ENCODE results near the gene ZNF317.

Gene ZNF317

GRCh38 chr19:9140159-9140874 is at the start of gene ZNF317:
Gene ZNF317, plus strand, starts transcription at chr19:9140397. Its CDS starts 15,620 bp downstream, at chr19:9156017.
- DNase-seq: peak; percentile 94

GRCh38 chr19:9107375-9107774 is 32.8 kb upstream of the ZNF317 start, which contains the start of gene OR7G2:
Gene OR7G2, minus strand, starts transcription at chr19:9107475. Its CDS starts 4,232 bp downstream, at chr19:9103243.
- no peak for DNase-seq

- no peak for DNase-seq
Observed at GRCh38 chr19:9109959-9110358, 30.2 kb upstream of the ZNF317 start.

GRCh38 chr19:9115307-9115813 is 24.8 kb upstream of the ZNF317 start, which contains the start of gene OR7G1:
Gene OR7G1, minus strand, starts transcription at chr19:9115763. Its CDS starts 0 bp downstream, at chr19:9115763.
- DNase-seq: no peak

GRCh38 chr19:9116547-9116946 is 23.6 kb upstream of the ZNF317 start:
- DNase-seq: no peak

GRCh38 chr19:9126900-9127405 is 13.2 kb upstream of the ZNF317 start, which contains the start of gene OR7G3:
Gene OR7G3, minus strand, starts transcription at chr19:9126950. Its CDS starts 0 bp downstream, at chr19:9126950.
- DNase-seq: no peak

GRCh38 chr19:9128171-9128570 is 12.0 kb upstream of the ZNF317 start:
- DNase-seq: no peak

- DNase-seq: no peak
Observed at GRCh38 chr19:9130965-9131364, 9.2 kb upstream of the ZNF317 start.

- DNase-seq: no peak
Observed at GRCh38 chr19:9132422-9132821, 7.8 kb upstream of the ZNF317 start.

- DNase-seq: no peak
Observed at GRCh38 chr19:9139609-9140158, 513 bp upstream of the ZNF317 start.

- DNase-seq: no peak
Observed at GRCh38 chr19:9144920-9145319, 4.7 kb downstream of the ZNF317 start.

GRCh38 chr19:9146882-9147281 is 6.7 kb downstream of the ZNF317 start:
- no peak for DNase-seq

- no peak for DNase-seq
Observed at GRCh38 chr19:9148697-9149096, 8.5 kb downstream of the ZNF317 start.

- no peak for DNase-seq
Observed at GRCh38 chr19:9149997-9150396, 9.8 kb downstream of the ZNF317 start.

- DNase-seq: no peak
Observed at GRCh38 chr19:9150650-9151049, 10.5 kb downstream of the ZNF317 start.

- no peak for DNase-seq
Observed at GRCh38 chr19:9151367-9151766, 11.2 kb downstream of the ZNF317 start.

GRCh38 chr19:9155591-9155990 is 15.4 kb downstream of the ZNF317 start:
- DNase-seq: no peak

- DNase-seq: no peak
Observed at GRCh38 chr19:9156304-9156703, 16.1 kb downstream of the ZNF317 start.

GRCh38 chr19:9159891-9160290 is 19.7 kb downstream of the ZNF317 start:
- DNase-seq: no peak

- no peak for DNase-seq
Observed at GRCh38 chr19:9161427-9161826, 21.2 kb downstream of the ZNF317 start.

GRCh38 chr19:9165261-9165660 is 25.1 kb downstream of the ZNF317 start:
- DNase-seq: no peak

- DNase-seq: no peak
Observed at GRCh38 chr19:9166846-9167245, 26.6 kb downstream of the ZNF317 start.

- DNase-seq: no peak
Observed at GRCh38 chr19:9171393-9171991, 31.3 kb downstream of the ZNF317 start.

GRCh38 chr19:9175326-9175725 is 35.1 kb downstream of the ZNF317 start:
- no peak for DNase-seq
